Common myeloid progenitor, CD34-positive (primary cell): ENCODE results near the gene DAPK1.
A peak's percentile ranks its signal among the peaks of the same experiment; 100 is the strongest.

Experiments
- CTCF ChIA-PET: fragments of 350-600 bp; sonication (Branson Sonifier 250); formaldehyde crosslinking; loops from one replicate; lab custom pipeline; 2021; ENCODE audit warnings: antibody characterized with exemption; lab: Charles Lee
- POLR2A ChIA-PET: fragments of 350-600 bp; sonication (Branson Sonifier 250); formaldehyde crosslinking; loops from one replicate; lab custom pipeline; 2021; ENCODE audit warnings: antibody characterized with exemption; lab: Charles Lee
- DNase-seq, 3 donors: peaks; one replicate each; pipeline versions ENCODE4 v3.0.0 to v3.0.0-alpha.2; 2013
- H3K27ac ChIP-seq, 2 experiments: 1 replicate in 1 of 2; 2 replicates in 1 of 2; pipeline ENCODE4 v1.7.0; 2013; ENCODE audit warnings: inconsistent platforms in 2 of 2, low read length in 2 of 2, mild to moderate bottlenecking in 2 of 2, low read depth in 1 of 2, moderate library complexity in 1 of 2; ENCODE audit not compliant: severe bottlenecking in 2 of 2, insufficient read depth in 1 of 2, poor library complexity in 1 of 2
- H3K27me3 ChIP-seq, 5 experiments: replicated peaks in 2 of 5; 1 replicate in 3 of 5; 2 replicates in 2 of 5; pipeline versions ENCODE4 v1.6.1 to v1.7.0; 2013; ENCODE audit warnings: low read length in 4 of 5, mild to moderate bottlenecking in 2 of 5, moderate library complexity in 2 of 5, inconsistent platforms in 1 of 5; ENCODE audit not compliant: insufficient read depth in 5 of 5, control insufficient read depth in 4 of 5
- H3K36me3 ChIP-seq, 4 experiments: 1 replicate in 2 of 4; 2 replicates in 2 of 4; pipeline versions ENCODE4 v1.6.1 to v1.7.0; 2013; ENCODE audit warnings: low read length in 3 of 4, control low read depth in 1 of 4, mild to moderate bottlenecking in 1 of 4; ENCODE audit not compliant: control insufficient read depth in 4 of 4, insufficient read depth in 4 of 4
- H3K4me1 ChIP-seq, 4 experiments: 1 replicate in 3 of 4; 2 replicates in 1 of 4; pipeline versions ENCODE4 v1.6.1 to v1.7.1; 2013; ENCODE audit warnings: low read length in 3 of 4, mild to moderate bottlenecking in 3 of 4, control low read depth in 1 of 4, inconsistent platforms in 1 of 4, moderate library complexity in 1 of 4; ENCODE audit not compliant: control insufficient read depth in 4 of 4, insufficient read depth in 4 of 4; ENCODE audit errors: control extremely low read depth in 1 of 4
- H3K4me3 ChIP-seq, 7 experiments: 1 replicate in 4 of 7; 2 replicates in 3 of 7; pipeline versions ENCODE4 v1.5.1 to v1.7.0; 2013; ENCODE audit warnings: mild to moderate bottlenecking in 7 of 7, low read length in 6 of 7, moderate library complexity in 6 of 7, inconsistent platforms in 2 of 7, low read depth in 2 of 7, control low read depth in 1 of 7; ENCODE audit not compliant: insufficient read depth in 4 of 7, control insufficient read depth in 1 of 7; ENCODE audit errors: extremely low read depth in 1 of 7
- H3K9me3 ChIP-seq, 5 experiments: 1 replicate in 4 of 5; 2 replicates in 1 of 5; pipeline versions ENCODE4 v1.6.1 to v1.7.1; 2013; ENCODE audit warnings: low read length in 4 of 5, mild to moderate bottlenecking in 2 of 5, inconsistent platforms in 1 of 5, low read depth in 1 of 5, moderate library complexity in 1 of 5; ENCODE audit not compliant: control insufficient read depth in 4 of 5, insufficient read depth in 2 of 5; ENCODE audit errors: control extremely low read depth in 1 of 5
- WGBS: methylation state at CpG from one replicate; pipeline ENCODE4 v1.1.5; 2013; ENCODE audit not compliant: insufficient coverage; 5-methylcytosine and 5-hydroxymethylcytosine counted together

The DAPK1 gene

GRCh38 chr9:87534957-87535356, 37.3 kb downstream of the DAPK1 start:
- H3K4me1 ChIP-seq: peaks cover 7 to 36% (median 23%) of the 10 kb centered on the region in 4 experiments
- H3K27me3 ChIP-seq: no peaks in the 10 kb centered on the region
- H3K36me3 ChIP-seq: peaks cover 0 to 12% (median 5%) of the 10 kb centered on the region in 4 experiments
- no peak overlapping the region for H3K27ac ChIP-seq
- H3K9me3 ChIP-seq: no peaks in the 10 kb centered on the region
- DNase-seq: no peak
- ChIA-PET CTCF (interaction anchor here (0.7 to 1.3 kb wide), 3 partner anchors 16 to 39 kb away, joined by 3 read pairs; partner anchors contain the start of gene DAPK1), POLR2A (no interaction called here)
- no peak overlapping the region for H3K4me3 ChIP-seq
- 100% methylated on average over 1 of the region's 2 CpGs for WGBS

- Histone ChIP-seq H3K9me3 (no peaks in the 10 kb centered on the region), H3K4me3 (no peak overlapping the region), H3K36me3 (peaks cover 2 to 15% (median 7%) of the 10 kb centered on the region in 4 experiments), H3K4me1 (peaks cover 7 to 27% (median 17%) of the 10 kb centered on the region in 4 experiments), H3K27me3 (no peaks in the 10 kb centered on the region), H3K27ac (peak overlapping the region; percentile 62 to 83)
- ChIA-PET POLR2A (interaction anchor here (1.1 kb wide), 1 partner anchor 14 kb away, joined by 4 read pairs; no protein-coding TSS in a partner anchor), CTCF (interaction anchor here (0.7 to 1.3 kb wide), 7 partner anchors 15 to 91 kb away, joined by 3 to 5 read pairs (median 3); no protein-coding TSS in a partner anchor)
- WGBS: 55% methylated on average over 6 of the region's 8 CpGs
- DNase-seq: peak in 2 of 3 donors; percentile 73 to 76
Measured at GRCh38 chr9:87535817-87536539, 38.3 kb downstream of the DAPK1 start.

GRCh38 chr9:87537625-87538024, 40.0 kb downstream of the DAPK1 start:
- ChIA-PET POLR2A (no interaction called here), CTCF (interaction anchor here (0.9 to 1.5 kb wide), 7 partner anchors 8 to 68 kb away, joined by 3 read pairs; no protein-coding TSS in a partner anchor)
- Histone ChIP-seq H3K27ac (no peak overlapping the region), H3K27me3 (no peaks in the 10 kb centered on the region), H3K36me3 (peaks cover 2 to 29% (median 17%) of the 10 kb centered on the region in 4 experiments), H3K4me3 (no peak overlapping the region), H3K9me3 (no peaks in the 10 kb centered on the region), H3K4me1 (peaks cover 7 to 25% (median 9%) of the 10 kb centered on the region in 4 experiments)
- DNase-seq: no peak
- WGBS: 96% methylated on average over 7 of the region's 7 CpGs

- Histone ChIP-seq H3K36me3 (peaks cover 4 to 33% (median 22%) of the 10 kb centered on the region in 4 experiments), H3K9me3 (peaks cover 0 to 1% (median 0%) of the 10 kb centered on the region in 5 experiments), H3K4me3 (no peak overlapping the region), H3K27me3 (no peaks in the 10 kb centered on the region), H3K4me1 (peaks cover 5 to 21% (median 11%) of the 10 kb centered on the region in 4 experiments), H3K27ac (no peak overlapping the region)
- ChIA-PET POLR2A (interaction anchor here (0.5 to 0.6 kb wide), 2 partner anchors 60 to 65 kb away, joined by 3 to 4 read pairs; no protein-coding TSS in a partner anchor), CTCF (interaction anchor here (1.2 kb wide), 1 partner anchor 22 kb away, joined by 4 read pairs; no protein-coding TSS in a partner anchor)
- DNase-seq: no peak
- WGBS: 83% methylated on average over 1 of the region's 8 CpGs
Measured at GRCh38 chr9:87540444-87541105, 42.9 kb downstream of the DAPK1 start.

- ChIA-PET POLR2A (interaction anchor here (0.6 kb wide), 1 partner anchor 8 kb away, joined by 4 read pairs; no protein-coding TSS in a partner anchor), CTCF (interaction anchor here (0.9 kb wide), 1 partner anchor 14 kb away, joined by 3 read pairs; no protein-coding TSS in a partner anchor)
- Histone ChIP-seq H3K4me3 (no peak overlapping the region), H3K4me1 (peaks cover 0 to 17% (median 5%) of the 10 kb centered on the region in 4 experiments), H3K9me3 (peaks cover 0 to 1% (median 0%) of the 10 kb centered on the region in 5 experiments), H3K27me3 (no peaks in the 10 kb centered on the region), H3K36me3 (peaks cover 4 to 33% (median 25%) of the 10 kb centered on the region in 4 experiments), H3K27ac (no peak overlapping the region)
- no CpG with 5 or more reads among the region's 2 CpGs for WGBS
- no peak for DNase-seq
Measured at GRCh38 chr9:87541663-87542062, 44.0 kb downstream of the DAPK1 start.

- H3K27ac ChIP-seq: no peak overlapping the region
- peaks cover 4 to 33% (median 26%) of the 10 kb centered on the region in 4 experiments for H3K36me3 ChIP-seq
- H3K9me3 ChIP-seq: peaks cover 0 to 1% (median 0%) of the 10 kb centered on the region in 5 experiments
- ChIA-PET POLR2A (no interaction called here), CTCF (interaction anchor here (0.9 kb wide), 1 partner anchor 14 kb away, joined by 3 read pairs; no protein-coding TSS in a partner anchor)
- H3K4me3 ChIP-seq: no peak overlapping the region
- H3K4me1 ChIP-seq: peaks cover 0 to 17% (median 5%) of the 10 kb centered on the region in 4 experiments
- no peak for DNase-seq
- no peaks in the 10 kb centered on the region for H3K27me3 ChIP-seq
- WGBS: 60% methylated on average over 1 of the region's 2 CpGs
Measured at GRCh38 chr9:87542141-87542540, 44.5 kb downstream of the DAPK1 start.
